NCI-H524 treated with DMSO at 0.1 percent for 48 hours (cell line): ENCODE measurements around the gene PCGF6.

Experiments
- DNase-seq: peaks from one replicate; lab custom pipeline; 2025; lab: John Stamatoyannopoulos, UW

PCGF6 gene

DNA sequence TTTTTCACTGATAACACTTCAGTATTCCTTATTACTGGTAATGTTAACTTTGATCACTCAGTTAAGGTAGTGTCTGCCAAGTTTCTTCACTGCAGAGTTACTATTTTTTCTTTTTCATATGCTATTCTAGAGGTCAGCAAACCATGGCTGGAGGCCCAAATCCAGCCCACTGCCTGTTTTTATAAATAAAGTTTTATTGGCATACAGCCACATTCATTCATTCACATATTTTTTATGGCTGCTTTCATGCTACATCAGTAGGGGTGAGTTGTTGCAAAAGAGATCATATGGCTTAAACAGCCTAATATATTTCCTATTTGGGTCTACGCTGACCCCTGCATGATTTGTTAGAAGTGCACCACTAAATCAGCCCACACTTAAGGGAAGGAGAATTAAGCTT is 94.3 kb downstream of the PCGF6 start:
- no peak for DNase-seq

DNA sequence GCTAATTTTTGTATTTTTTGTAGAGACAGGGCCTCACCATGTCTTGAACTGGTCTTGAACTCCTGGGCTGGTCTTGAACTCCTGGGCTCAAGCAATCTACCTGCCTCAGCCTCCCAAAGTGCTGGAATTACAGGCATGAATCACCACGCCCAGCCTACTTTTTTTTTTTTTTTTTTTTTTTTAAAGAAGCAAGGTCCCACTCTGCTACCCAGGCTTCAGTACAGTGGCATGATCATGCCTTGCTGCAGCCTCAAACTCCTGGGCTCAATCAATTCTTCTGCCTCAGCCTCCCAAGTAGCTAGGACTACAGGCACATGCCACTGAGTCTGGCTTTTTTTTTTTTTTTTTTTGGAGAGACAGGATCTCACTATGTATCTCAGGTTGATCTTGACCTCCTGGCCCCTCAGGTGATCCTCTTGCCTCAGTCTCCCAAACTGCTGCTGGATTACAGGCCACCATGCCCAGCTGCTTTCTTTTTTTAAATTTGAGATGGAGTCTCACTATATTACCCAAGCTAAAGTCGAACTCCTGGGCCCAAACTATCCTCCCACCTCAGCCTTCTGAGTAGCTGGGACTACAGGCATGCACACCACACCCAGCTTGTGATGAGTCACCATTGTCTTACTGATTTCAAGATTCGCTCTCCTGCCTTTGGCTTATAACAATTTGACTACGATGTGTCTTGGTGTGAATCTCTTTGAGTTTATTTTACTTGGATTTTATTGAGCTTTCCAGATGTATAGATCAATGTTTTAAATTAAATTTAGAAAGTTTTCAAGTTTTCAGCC is 96.2 kb downstream of the PCGF6 start:
- no peak for DNase-seq

DNA sequence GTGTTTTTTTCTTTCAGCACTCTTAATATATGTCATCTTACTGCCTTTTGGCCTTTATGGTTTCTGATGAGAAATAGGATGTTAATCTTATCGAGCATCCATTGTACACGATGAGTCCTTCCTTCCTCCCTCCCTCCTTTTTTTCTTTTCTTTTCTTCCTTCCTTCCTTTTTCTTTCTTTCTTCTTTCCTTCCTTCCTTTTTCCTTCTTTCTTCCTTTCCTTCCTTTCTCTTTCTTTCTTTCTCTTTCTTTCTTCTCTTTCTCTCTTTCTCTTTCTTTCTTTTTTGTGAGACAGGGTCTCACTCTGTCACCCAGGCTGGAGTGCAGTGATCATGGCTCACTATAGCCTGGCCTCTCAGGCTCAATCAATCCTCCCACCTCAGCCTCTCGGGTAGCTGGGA is 96.8 kb downstream of the PCGF6 start:
- DNase-seq: no peak
